Airway epithelial cell (primary cell): ENCODE results near the gene MAST4. TPM values are rescaled to one million over a fixed set of nuclear protein-coding genes. Genes with fewer than 3 reads are reported as not detected.

Experiments used
- total RNA-seq: library from RNA; depleted of rRNA; stranded (reverse); fragments of >200 nt; gene quantifications from 2 replicates; pipeline ENCODE4 v1.2.3, GENCODE V29; 2015

Gene MAST4
- 35.5 and 54.2 TPM in 2 replicates for total RNA-seq

DNA sequence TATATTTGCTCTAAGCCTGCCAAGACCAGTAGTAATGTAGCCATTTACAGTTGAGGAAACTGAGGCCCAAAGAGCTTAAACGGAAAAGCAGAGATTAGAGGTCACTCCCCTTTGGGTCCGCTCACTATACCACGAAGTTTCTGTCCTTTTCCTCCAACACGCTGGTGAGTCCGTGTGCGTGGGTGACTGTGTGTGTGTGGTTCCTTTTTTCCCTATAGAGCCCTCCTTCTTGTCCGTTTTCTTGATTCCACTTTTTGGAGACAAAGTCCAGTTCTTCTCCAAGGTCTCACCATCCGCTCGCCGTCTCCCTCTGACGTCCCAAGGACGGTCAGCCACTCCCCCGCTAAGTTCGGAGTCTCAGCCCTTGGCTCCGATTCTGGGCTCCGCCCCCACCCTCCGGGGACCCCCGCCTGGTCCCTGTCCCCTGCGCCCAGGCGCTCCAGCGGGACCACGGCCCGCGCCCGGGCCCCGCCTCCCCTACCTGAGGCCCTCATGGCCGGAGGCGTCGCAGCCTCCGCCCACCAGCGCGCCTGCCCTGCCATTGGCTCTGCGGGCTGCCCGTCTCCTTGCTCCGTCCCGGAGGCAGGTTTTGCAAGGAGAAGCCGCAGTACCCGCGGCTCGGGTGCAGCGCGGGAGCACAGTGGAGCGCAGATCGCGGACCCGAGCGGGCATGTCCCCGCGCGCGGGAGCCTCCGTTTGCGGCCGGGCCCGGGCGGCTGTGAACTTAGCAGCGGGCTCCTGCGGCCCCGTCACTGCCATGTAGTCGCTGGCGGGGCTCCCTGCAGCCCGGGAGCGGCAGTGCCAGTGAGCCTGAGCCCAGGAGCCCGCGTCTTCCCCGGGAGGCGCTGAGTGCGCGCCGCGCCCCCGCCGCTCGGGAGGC is at the start of gene MAST4:
Gene MAST4, plus strand, starts transcription at position 638 of the 880 bp plus-strand sequence. CDS start 263 bp downstream, outside the sequence.

GRCh38 chr5:67196537-67197059 is 600.4 kb downstream of the MAST4 start, which contains the start of gene CD180:
Gene CD180, minus strand, starts transcription at chr5:67196799. Its CDS starts 158 bp downstream, at chr5:67196641.

